Neural crest cell (in vitro differentiated cells): ENCODE data around the gene HMCN1. TPM values are rescaled to one million over a fixed set of nuclear protein-coding genes. Genes with fewer than 3 reads are reported as not detected.

Experiments used
- DNase-seq: peaks from one replicate; pipeline ENCODE4 v3.0.0; 2021; ENCODE audit warnings: low read depth, mixed read lengths, low spot score
- H3K27ac Mint-ChIP-seq: one replicate; pipeline ENCODE4 v1.8.0; 2021; ENCODE audit warnings: mild to moderate bottlenecking, mixed read lengths; ENCODE audit not compliant: unreplicated experiment
- H3K27me3 Mint-ChIP-seq: 2 replicates; pipeline ENCODE4 v1.8.0; 2021; ENCODE audit warnings: low read depth, mild to moderate bottlenecking, mixed read lengths
- H3K36me3 Mint-ChIP-seq: 2 replicates; pipeline ENCODE4 v1.8.0; 2021; ENCODE audit warnings: low read depth, mild to moderate bottlenecking, mixed read lengths
- H3K4me1 Mint-ChIP-seq: 2 replicates; pipeline ENCODE4 v1.8.0; 2021; ENCODE audit warnings: mixed read lengths
- H3K4me3 Mint-ChIP-seq: one replicate; pipeline ENCODE4 v1.8.0; 2021; ENCODE audit warnings: mild to moderate bottlenecking, mixed read lengths
- H3K9me3 Mint-ChIP-seq: 2 replicates; pipeline ENCODE4 v1.8.0; 2021; ENCODE audit warnings: mixed read lengths
- CTCF ChIP-seq: fragments of 200-600 bp; sonication (generic); conservative IDR thresholded peaks from 2 replicates; pipeline ENCODE4 v1.5.0; 2021; ENCODE audit warnings: antibody characterized with exemption, mild to moderate bottlenecking
- total RNA-seq: library from RNA; stranded (reverse); gene quantifications from 2 replicates; pipeline ENCODE4 v1.2.1, GENCODE V29; 2021

HMCN1 gene
- total RNA-seq, 1 donor from 2014 or later: 16.6 TPM

GRCh38 chr1:185957441-185958363 is 223.5 kb downstream of the HMCN1 start:
- Mint-ChIP-seq H3K4me1 (peaks cover 8% of the 10 kb centered on the region), H3K36me3 (no peaks in the 10 kb centered on the region)

DNA sequence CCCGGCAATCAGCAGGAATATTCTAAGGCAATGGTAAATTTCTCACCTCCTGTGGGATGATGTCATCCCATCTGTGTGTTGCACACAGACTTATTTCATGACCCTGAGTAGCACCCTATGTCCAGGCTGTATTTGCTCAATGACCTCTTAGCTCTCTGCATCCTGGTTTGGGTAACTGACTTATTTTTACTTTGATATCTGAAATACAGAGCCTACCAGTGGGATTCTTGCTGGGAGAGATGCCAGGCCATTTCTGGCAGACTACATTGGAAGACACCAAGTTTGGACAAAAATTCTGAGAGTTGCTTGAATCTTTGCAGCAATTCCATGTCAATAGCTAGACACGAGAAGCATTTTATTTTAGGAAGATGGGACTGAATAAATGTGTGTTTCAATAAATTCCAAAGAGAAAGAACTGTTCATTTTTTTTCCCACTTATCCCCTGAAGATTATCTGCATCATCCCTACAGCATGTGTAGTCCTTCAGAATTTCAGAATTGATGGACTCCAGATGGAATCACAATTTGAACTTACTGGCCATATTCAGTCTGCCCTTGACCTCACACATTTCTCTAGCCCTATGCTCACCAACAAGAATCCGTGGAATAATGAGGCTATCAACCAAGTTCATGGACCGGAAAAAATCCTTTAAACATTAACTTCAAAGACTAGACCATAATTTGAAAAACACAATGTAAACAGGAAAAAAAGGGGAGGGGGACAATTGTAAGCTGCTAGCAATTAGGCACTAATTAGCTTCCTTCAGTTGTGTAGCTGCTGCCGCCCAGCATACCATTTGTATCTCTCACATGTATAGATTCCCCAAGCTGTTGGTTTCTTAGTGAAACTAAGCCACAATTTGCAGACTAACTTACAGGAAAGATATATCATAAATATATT is 226.5 kb downstream of the HMCN1 start:
- Mint-ChIP-seq H3K27ac (no peak overlapping the region), H3K27me3 (no peaks in the 10 kb centered on the region), H3K4me1 (peaks cover 24% of the 10 kb centered on the region), H3K9me3 (no peaks in the 10 kb centered on the region), H3K4me3 (no peak overlapping the region), H3K36me3 (no peaks in the 10 kb centered on the region)
- DNase-seq: no peak
- TF ChIP-seq CTCF: no peak

More at GRCh38 chr1:185957441-185958363, 223.5 kb downstream of the HMCN1 start:
- no peak overlapping the region for H3K4me3 Mint-ChIP-seq
- H3K9me3 Mint-ChIP-seq: no peaks in the 10 kb centered on the region
- H3K27ac Mint-ChIP-seq: no peak overlapping the region
- no peak for DNase-seq
- H3K27me3 Mint-ChIP-seq: no peaks in the 10 kb centered on the region
- TF ChIP-seq CTCF: no peak

DNA sequence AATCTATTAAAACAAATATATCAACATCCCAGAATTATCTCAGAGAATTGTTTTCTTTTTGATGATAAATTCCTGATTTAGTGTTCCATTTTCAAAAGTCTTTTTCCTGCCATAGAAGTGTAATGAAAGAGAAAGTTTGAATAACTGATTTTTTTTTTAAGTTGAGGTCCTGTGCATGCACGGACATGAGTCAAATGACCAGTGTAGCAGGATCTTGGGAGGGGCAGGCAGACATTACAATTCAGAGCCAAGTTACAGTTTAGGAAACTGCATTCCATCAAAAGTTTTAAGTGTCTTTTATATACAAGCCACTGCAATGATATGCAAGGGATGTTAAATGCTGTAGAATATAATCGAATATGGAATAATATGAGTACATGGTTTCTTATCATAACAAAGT is 227.5 kb downstream of the HMCN1 start:
- Mint-ChIP-seq H3K4me3 (no peak overlapping the region), H3K27me3 (no peaks in the 10 kb centered on the region), H3K36me3 (no peaks in the 10 kb centered on the region), H3K27ac (no peak overlapping the region), H3K9me3 (no peaks in the 10 kb centered on the region), H3K4me1 (peaks cover 30% of the 10 kb centered on the region)
- TF ChIP-seq CTCF: no peak
- no peak for DNase-seq

GRCh38 chr1:185964946-185965345 is 230.8 kb downstream of the HMCN1 start:
- Mint-ChIP-seq H3K4me3 (no peak overlapping the region), H3K27ac (peak overlapping the region; percentile 3), H3K36me3 (no peaks in the 10 kb centered on the region), H3K9me3 (no peaks in the 10 kb centered on the region), H3K4me1 (peaks cover 45% of the 10 kb centered on the region), H3K27me3 (no peaks in the 10 kb centered on the region)
- DNase-seq: no peak
- TF ChIP-seq CTCF: no peak

DNA sequence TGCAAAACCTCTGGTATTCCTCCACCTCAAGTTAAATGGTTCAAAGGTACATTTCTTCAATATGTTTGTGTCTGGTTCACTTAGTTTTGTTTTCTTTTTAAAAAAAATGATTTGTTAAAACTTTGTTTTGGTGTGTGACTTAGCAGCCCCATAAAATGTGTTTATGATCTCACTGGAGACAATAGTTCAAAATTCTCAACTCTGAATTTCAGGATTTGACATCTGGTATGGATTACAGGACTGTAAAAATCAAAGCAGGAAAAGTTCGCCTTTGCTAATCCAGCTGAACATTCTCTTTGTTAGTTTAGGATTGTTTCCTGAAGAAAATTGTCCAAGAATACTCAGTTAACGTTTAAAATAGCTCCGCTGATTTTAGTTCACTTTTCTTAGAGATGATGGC is 231.7 kb downstream of the HMCN1 start:
- Mint-ChIP-seq H3K9me3 (no peaks in the 10 kb centered on the region), H3K36me3 (no peaks in the 10 kb centered on the region), H3K27me3 (no peaks in the 10 kb centered on the region), H3K4me1 (peaks cover 39% of the 10 kb centered on the region), H3K4me3 (no peak overlapping the region), H3K27ac (peak overlapping the region; percentile 62)
- no peak for DNase-seq
- TF ChIP-seq CTCF: no peak
